Parathyroid adenoma (tissue), 2 donors: ENCODE data around the gene TP53I3.

Source experiments
- H2AFZ ChIP-seq: fragments of 300-600 bp; sonication (generic); one replicate; pipeline ENCODE4 v1.7.0; 2017; ENCODE audit warnings: antibody characterized with exemption, mild to moderate bottlenecking
- H3K27ac ChIP-seq: fragments of 300-600 bp; sonication (generic); one replicate; pipeline ENCODE4 v1.7.0; 2017
- H3K27me3 ChIP-seq: fragments of 300-600 bp; sonication (generic); one replicate; pipeline ENCODE4 v1.7.0; 2017; ENCODE audit warnings: low read length; ENCODE audit not compliant: control insufficient read depth, insufficient read depth
- H3K36me3 ChIP-seq: fragments of 300-600 bp; sonication (generic); one replicate; pipeline ENCODE4 v1.7.0; 2017; ENCODE audit warnings: low read length; ENCODE audit not compliant: control insufficient read depth, insufficient read depth
- H3K4me1 ChIP-seq: fragments of 300-600 bp; sonication (generic); one replicate; pipeline ENCODE4 v1.7.0; 2017; ENCODE audit warnings: control low read depth
- H3K4me2 ChIP-seq: fragments of 300-600 bp; sonication (generic); one replicate; pipeline ENCODE4 v1.7.0; 2017; ENCODE audit warnings: low read length
- H3K4me3 ChIP-seq: fragments of 300-600 bp; sonication (generic); one replicate; pipeline ENCODE4 v1.7.0; 2017; ENCODE audit warnings: low read depth, low read length
- H3K79me2 ChIP-seq: fragments of 300-600 bp; sonication (generic); one replicate; pipeline ENCODE4 v1.7.0; 2017; ENCODE audit warnings: control low read depth
- H3K9ac ChIP-seq: fragments of 300-600 bp; sonication (generic); one replicate; pipeline ENCODE4 v1.7.0; 2017; ENCODE audit warnings: mild to moderate bottlenecking
- H3K9me3 ChIP-seq: fragments of 300-600 bp; sonication (generic); one replicate; pipeline ENCODE4 v1.7.0; 2017; ENCODE audit warnings: low read length; ENCODE audit not compliant: control insufficient read depth
- CTCF ChIP-seq: fragments of 300-600 bp; sonication (generic); IDR thresholded peaks from one replicate; pipeline ENCODE4 v1.7.0; 2017; ENCODE audit warnings: antibody characterized with exemption, mild to moderate bottlenecking
- donor health status: primary hyperparathyroidism.

TP53I3 gene

GRCh38 chr2:24052951-24053350 lies 31.7 kb downstream of the TP53I3 start:
- Histone ChIP-seq H3K9ac (no peak overlapping the region), H3K36me3 (no peaks in the 10 kb centered on the region), H3K27me3 (no peaks in the 10 kb centered on the region), H3K4me3 (no peak overlapping the region), H3K79me2 (no peaks in the 10 kb centered on the region), H3K9me3 (no peaks in the 10 kb centered on the region), H3K4me1 (no peaks in the 10 kb centered on the region), H3K27ac (no peak overlapping the region), H3K4me2 (no peak overlapping the region), H2AFZ (no peak overlapping the region)
- TF ChIP-seq CTCF = no peak

- H3K4me1 ChIP-seq = no peaks in the 10 kb centered on the region
- no peaks in the 10 kb centered on the region for H3K27me3 ChIP-seq
- H3K79me2 ChIP-seq = no peaks in the 10 kb centered on the region
- no peaks in the 10 kb centered on the region for H3K9me3 ChIP-seq
- H3K9ac ChIP-seq = no peak overlapping the region
- no peak overlapping the region for H3K4me3 ChIP-seq
- H3K27ac ChIP-seq = no peak overlapping the region
- H3K36me3 ChIP-seq = no peaks in the 10 kb centered on the region
- TF ChIP-seq CTCF = no peak
- no peak overlapping the region for H3K4me2 ChIP-seq
- H2AFZ ChIP-seq = no peak overlapping the region
Observed at GRCh38 chr2:24051833-24052232, 32.8 kb downstream of the TP53I3 start.

- Histone ChIP-seq H3K79me2 (no peaks in the 10 kb centered on the region), H3K27ac (peak overlapping the region; percentile 27), H3K9me3 (no peaks in the 10 kb centered on the region), H3K9ac (peak overlapping the region; percentile 12), H3K4me3 (peak overlapping the region; percentile 64), H3K4me2 (peak overlapping the region; percentile 90), H3K27me3 (no peaks in the 10 kb centered on the region), H3K4me1 (no peaks in the 10 kb centered on the region), H2AFZ (peak overlapping the region; percentile 95), H3K36me3 (no peaks in the 10 kb centered on the region)
- no peak for TF ChIP-seq CTCF
Observed at GRCh38 chr2:24050041-24050979, 34.3 kb downstream of the TP53I3 start.

GRCh38 chr2:24049485-24050021 lies 35.1 kb downstream of the TP53I3 start, which contains the start of gene FKBP1B:
Gene FKBP1B (plus strand): TSS chr2:24049741. CDS start chr2:24049850, 109 bp downstream.
- peak within 1 kb of the TSS; percentile 27 for H3K27ac ChIP-seq
- no peaks in the 10 kb centered on the region for H3K4me1 ChIP-seq
- no peaks in the 10 kb centered on the region for H3K27me3 ChIP-seq

More at GRCh38 chr2:24049485-24050021, 35.1 kb downstream of the TP53I3 start, which contains the start of gene FKBP1B:
- Histone ChIP-seq H3K4me2 (peak within 1 kb of the TSS; percentile 90), H3K4me3 (peak within 1 kb of the TSS; percentile 64), H2AFZ (peak within 1 kb of the TSS; percentile 95), H3K36me3 (no peaks in the 10 kb centered on the region), H3K79me2 (no peaks in the 10 kb centered on the region), H3K9ac (peak within 1 kb of the TSS; percentile 12), H3K9me3 (no peaks in the 10 kb centered on the region)
- TF ChIP-seq CTCF = no peak
